Measurements from ENCODE around the gene GRIK1.

DNA sequence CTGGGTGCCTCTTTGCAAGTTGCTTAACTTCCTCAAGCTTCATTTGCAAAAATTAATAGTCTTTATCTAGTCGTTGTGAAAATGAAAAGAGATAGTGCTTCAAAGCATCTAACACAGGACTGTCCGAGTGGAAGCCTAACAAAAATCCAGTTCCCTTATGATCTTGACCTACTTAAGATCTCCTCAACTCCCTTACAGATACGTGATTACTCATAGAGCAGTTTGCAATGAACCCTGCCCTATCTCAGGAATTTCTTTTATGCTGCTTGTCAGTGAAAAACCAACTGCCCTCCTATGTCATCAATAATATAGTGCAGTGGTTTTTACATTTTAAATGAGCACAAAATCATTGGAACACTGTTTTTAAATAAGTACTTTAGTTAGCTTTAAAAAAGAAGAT, 326.8 kb downstream of the GRIK1 start:
- TF ChIP-seq, protein P1, sequence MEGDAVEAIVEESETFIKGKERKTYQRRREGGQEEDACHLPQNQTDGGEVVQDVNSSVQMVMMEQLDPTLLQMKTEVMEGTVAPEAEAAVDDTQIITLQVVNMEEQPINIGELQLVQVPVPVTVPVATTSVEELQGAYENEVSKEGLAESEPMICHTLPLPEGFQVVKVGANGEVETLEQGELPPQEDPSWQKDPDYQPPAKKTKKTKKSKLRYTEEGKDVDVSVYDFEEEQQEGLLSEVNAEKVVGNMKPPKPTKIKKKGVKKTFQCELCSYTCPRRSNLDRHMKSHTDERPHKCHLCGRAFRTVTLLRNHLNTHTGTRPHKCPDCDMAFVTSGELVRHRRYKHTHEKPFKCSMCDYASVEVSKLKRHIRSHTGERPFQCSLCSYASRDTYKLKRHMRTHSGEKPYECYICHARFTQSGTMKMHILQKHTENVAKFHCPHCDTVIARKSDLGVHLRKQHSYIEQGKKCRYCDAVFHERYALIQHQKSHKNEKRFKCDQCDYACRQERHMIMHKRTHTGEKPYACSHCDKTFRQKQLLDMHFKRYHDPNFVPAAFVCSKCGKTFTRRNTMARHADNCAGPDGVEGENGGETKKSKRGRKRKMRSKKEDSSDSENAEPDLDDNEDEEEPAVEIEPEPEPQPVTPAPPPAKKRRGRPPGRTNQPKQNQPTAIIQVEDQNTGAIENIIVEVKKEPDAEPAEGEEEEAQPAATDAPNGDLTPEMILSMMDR (optimal IDR thresholded peaks at IDR 0.05 in 1 of 3, IDR thresholded peaks at IDR 0.05 in 1 of 3, conservative IDR thresholded peaks at IDR 0.05 in 1 of 3; ENCODE audit: extremely low read depth in 1 of 3, insufficient read depth in 2 of 3, low read length in 3 of 3) = no peak
- TF ChIP-seq EZH2 (IDR thresholded peaks at IDR 0.05; ENCODE audit: low read length) = no peak

Data from keratinocyte (primary cell).